Stimulated activated CD8-positive, alpha-beta memory T cell treated with anti-CD3 and anti-CD28 coated beads, Interleukin-12 subunit alpha, Interleukin-12 subunit beta, amount 100 ng/mL, for 24 hours (primary cell): Measurements from ENCODE around the gene PTPN6.

Experiments
- DNase-seq: peaks from one replicate; pipeline ENCODE4 v3.0.0-alpha.2; 2020; ENCODE audit errors: extremely low read depth

The PTPN6 gene

DNA sequence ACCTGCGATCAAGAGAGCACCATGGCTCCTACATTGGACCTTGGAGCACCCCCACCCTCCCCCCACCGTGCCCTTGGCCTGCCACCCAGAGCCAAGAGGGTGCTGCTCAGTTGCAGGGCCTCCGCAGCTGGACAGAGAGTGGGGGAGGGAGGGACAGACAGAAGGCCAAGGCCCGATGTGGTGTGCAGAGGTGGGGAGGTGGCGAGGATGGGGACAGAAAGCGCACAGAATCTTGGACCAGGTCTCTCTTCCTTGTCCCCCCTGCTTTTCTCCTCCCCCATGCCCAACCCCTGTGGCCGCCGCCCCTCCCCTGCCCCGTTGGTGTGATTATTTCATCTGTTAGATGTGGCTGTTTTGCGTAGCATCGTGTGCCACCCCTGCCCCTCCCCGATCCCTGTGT, 9.4 kb upstream of the PTPN6 start:
- no peak for DNase-seq

DNA sequence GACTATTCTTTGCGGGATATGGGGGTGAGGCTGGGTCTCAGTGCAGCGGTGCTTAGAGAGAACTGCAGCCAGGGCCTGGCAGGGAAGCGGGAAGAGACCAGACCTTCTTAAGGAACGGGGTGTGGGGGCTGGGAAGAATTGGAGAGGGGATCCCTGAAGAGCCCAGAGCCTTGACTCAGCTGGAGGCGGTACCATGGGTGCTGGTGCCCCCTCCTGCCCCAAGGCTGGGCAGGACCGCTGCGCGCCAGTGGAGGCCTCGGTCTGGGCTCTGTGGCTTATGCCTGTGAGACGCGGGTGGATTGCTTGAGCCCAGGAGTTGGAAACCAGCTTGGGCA, 8.9 kb upstream of the PTPN6 start:
- no peak for DNase-seq

DNA sequence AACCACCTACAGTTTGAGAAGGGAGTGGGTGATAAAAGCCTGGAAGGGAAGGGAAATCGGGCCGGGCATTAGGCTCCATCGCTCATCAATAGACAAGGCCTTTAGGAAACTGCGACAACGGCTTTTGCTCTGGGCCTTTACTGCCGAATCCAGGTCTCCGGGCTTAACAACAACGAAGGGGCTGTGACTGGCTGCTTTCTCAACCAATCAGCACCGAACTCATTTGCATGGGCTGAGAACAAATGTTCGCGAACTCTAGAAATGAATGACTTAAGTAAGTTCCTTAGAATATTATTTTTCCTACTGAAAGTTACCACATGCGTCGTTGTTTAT, 7.8 kb upstream of the PTPN6 start:
- no peak for DNase-seq

DNA sequence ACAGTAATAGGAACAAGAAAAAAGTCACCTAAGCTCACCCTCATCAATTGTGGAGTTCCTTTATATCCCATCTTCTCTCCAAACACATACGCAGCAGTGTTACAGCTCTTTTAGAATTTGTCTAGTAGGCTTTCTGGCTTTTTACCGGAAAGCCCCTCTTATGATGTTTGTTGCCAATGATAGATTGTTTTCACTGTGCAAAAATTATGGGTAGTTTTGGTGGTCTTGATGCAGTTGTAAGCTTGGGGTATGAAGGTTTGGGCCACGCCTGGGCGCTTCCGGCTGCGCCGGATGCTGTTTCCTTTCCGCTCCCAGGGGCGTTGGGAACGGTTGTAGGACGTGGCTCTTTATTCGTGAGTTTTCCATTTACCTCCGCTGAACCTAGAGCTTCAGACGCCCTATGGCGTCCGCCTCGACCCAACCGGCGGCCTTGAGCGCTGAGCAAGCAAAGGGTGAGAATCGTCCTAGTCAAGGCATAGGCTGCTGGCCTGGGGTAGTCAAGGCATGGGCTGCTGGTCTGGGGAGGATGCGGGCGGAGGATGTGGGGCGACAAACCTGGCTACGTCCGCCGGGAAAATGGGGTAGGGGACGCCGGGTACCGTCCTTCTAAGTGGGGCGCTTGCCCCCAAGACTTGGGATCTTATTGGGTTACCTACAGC, 7.3 kb upstream of the PTPN6 start, which contains the start of the genes C12orf57 and RNU7-1:
TSS of gene C12orf57 (plus strand) at position 301 of the 659 bp plus-strand sequence. CDS start at position 401, 100 bp downstream.
TSS of gene RNU7-1 (plus strand) at position 95 of the 659 bp plus-strand sequence.
- DNase-seq: no peak

DNA sequence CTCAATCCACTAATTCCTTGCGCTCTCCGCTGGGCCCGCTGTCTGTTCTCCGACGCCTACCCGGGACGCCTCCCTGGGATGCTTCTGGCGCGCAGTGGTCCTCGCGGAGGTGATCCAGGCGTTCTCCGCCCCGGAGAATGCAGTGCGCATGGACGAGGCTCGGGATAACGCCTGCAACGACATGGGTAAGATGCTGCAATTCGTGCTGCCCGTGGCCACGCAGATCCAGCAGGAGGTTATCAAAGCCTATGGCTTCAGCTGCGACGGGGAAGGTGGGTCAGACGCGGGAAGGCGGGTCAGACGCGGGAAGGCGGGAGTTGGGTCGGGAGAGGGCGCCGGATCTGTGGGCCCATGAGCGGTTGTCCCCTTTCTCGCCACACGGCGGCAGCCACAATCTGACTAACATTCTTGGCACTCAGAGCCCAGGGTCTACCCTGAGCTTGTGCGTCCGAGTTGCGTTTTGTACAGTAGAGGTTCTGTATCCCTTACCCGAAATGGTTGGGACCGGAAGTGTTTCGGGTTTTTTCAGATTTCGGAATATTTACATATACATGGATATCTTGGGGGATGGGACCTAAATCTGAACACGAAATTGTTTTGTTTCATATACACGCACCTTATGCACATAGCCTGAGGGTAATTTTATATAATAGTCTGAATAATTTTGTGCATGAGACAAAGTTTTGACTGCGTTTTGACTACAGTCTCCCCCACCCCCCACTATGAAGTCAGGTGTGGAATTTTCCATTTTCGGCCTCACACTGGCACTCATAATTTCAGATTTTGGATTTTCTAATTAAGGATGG, 6.6 kb upstream of the PTPN6 start:
- DNase-seq: peak; percentile 74

DNA sequence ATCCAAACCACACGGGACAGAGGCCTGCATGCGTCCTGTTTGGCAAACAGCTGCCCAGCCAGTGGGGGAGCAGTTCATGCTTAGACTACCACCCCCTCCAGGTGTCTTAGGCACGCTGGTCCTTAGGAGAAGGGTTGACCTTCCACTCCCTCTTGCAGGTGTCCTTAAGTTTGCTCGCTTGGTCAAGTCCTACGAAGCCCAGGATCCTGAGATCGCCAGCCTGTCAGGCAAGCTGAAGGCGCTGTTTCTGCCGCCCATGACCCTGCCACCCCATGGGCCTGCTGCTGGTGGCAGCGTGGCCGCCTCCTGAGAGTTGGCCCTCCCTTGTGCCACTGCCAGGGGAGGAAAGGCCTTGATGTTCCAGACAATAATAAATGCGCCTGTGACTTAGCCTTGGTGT, 5.5 kb upstream of the PTPN6 start:
- DNase-seq: no peak

DNA sequence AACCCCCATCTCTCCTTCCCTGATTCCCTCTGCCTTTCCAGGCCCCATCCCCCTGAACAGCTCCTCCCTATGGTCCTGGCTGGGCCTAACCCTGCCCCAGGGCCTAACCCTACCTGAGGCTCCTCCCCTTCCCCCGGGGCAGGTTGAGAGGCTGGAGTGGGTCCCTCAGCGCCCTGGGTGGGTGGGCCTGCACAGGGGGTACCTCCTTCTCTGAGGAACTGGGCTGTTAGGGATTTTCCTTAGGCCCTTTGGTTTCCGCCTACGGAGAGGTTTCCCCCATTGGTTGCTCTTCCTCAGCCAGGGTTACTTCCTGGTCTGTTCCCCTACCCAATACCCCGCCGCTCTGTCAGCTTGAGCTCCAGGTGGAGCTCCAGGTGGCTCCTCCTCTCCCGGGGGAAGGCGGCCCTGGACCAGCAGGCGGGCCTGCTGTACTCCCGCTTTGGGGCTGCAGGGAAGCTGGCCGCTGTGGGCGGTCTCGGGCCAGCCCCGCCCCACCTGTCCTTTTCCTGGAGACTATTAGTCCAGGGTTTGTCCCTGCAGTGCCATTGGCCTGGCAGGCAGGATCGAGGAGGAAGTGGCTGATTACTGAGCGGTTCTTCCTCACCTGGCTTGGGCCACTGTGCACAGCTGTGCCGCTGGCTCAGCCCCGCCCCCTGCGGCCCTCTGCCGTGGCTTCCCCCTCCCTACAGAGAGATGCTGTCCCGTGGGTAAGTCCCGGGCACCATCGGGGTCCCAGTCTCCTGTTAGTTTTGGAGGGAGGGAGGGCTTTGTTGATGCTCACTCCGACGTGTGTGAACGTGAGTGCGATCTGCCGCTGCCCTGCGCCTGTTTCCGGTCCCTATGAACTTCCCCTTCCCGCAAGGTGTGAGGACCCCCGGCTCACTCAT, 4.9 kb upstream of the PTPN6 start:
- DNase-seq: no peak

DNA sequence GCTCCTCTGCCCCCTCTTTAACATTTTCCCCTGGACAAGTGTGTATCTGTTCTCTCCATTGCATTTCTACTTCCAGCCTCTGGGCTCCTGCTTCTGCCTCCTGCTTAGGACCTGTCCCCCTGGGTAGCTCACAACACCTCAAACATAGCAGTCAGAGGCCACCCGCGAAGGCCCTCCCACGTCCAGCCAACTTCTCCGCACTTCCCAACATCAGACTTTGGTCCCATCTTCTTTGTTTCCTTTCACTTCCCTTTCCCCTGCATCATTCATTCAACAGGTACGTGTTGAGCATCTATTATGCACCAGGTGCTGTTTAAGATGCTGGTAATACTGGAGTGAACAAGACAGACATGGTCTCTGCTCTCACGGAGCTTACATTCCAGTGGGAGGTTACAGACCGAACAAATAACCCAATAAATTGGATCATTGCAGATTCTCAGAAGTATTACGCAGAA, 4.2 kb upstream of the PTPN6 start:
- DNase-seq: no peak

DNA sequence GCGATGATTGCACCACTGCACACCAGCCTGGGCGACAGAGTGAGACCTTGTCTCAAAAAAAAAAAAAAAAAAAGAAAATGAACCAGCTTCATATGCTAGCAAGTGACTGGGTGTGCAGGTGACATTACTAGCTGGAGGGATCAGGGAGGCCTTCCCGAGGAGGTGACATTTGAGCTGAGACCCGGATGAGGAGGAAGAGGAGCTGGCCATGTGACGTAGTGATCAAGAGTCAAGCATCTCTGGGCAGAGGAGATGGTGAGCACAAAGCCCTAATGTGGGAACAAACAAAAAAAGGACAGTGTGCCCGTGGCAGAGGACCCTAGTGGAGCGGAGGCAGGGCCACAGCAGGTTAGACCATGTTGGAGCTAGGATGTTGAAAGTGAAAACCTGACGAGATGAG, 3.5 kb upstream of the PTPN6 start:
- no peak for DNase-seq

DNA sequence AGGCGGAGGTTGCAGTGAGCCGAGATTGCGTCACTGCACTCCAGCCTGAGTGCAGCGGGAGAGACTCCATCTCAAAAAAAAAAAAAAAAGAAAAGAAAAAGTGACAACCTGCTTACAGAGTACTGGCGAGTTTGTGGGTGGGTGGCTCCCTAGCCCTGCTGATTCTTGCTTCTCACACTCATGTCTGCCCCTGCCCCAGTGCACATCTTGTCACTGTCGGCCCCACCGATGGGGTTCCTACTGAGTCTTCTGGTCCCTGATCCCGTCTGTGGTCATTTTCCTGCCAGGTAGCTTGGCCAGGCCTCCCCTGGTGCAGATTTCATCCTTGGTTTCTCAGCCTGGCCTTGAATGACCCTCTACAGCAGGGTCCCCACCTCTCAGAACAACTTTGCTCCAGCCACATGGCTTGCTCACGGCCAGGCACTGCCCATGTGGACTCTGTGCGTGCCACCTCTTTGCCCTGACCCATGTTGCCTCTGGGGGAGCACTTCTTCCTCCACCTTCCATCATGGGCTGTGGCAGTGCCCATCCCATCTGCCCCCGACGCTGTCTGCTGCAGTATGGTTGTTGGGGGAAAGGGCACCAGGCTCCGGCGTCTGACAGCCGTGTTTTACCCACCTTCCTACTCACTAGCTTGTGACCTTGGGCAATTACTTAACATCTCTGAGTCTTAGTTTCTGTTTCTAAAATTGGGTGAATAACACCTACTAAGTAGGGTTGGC, 2.1 kb upstream of the PTPN6 start:
- DNase-seq: no peak

DNA sequence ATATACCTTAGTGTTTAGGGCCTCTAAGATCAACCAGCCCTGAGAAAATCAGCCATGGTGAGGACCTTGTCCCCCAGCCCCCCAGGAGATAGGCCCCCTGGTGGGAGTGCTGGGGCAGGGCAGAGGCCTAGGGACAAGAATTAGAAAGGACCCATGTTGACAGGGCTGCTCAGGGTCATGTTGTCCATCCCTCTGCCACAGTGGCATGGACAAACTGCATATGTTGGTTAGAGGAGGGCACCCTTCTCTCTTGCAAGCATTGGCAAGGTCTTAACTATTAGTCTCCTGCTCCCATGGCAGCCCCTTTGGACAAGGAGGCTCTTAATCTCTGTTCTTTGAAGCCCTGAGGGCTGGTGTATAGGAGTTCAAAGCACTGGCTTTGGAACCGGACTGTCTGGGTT, 755 bp upstream of the PTPN6 start:
- no peak for DNase-seq

DNA sequence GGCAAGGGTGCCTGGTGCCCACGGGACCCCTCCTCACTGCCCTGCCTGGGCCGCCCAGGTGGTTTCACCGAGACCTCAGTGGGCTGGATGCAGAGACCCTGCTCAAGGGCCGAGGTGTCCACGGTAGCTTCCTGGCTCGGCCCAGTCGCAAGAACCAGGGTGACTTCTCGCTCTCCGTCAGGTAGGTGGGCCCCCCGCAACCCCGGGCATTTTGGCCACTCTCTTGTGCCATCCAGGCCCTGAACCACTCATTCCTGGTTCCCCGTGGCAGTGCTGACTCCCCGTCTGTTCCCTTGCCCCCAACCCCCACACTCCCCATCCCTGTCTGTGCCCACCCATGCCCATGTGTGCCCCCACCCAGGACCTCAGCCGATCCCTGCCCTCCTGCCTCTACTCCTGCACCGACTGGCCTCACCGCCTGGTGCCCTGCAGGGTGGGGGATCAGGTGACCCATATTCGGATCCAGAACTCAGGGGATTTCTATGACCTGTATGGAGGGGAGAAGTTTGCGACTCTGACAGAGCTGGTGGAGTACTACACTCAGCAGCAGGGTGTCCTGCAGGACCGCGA, 480 bp downstream of the PTPN6 start:
- DNase-seq: no peak

DNA sequence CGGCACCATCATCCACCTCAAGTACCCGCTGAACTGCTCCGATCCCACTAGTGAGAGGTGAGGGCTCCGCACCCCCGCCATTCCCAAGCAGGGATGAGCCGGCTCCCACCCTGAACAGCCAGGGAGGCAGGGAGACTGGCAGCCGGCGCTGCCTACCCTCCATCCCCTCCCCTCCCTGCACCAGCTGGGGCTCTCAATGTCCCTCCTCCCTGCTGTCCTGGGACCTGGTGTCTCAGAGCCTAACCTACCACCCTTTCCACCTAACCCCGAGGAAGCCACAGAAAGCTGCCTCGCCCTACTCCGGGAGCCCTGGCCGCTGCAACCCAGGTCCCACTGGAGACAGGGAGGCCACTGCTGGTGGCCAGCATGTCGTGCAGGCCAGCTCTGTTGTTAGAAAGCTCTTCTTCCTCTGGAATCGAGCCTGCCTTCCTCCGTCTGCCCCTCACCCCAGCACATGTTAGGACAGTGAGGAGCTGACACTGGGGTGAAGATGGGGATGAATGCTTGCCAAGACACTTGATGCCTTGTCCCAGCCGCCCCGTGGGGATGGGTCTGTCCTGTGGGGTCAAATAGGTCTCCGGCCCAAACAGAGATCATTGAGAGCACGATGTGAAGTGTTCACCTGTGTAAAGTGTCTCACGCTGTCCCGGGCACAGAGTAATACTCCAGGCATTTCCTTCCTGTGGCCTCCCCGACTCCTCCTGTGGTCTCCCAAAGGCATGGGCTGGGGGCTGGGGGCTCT, 1.1 kb downstream of the PTPN6 start:
- no peak for DNase-seq

DNA sequence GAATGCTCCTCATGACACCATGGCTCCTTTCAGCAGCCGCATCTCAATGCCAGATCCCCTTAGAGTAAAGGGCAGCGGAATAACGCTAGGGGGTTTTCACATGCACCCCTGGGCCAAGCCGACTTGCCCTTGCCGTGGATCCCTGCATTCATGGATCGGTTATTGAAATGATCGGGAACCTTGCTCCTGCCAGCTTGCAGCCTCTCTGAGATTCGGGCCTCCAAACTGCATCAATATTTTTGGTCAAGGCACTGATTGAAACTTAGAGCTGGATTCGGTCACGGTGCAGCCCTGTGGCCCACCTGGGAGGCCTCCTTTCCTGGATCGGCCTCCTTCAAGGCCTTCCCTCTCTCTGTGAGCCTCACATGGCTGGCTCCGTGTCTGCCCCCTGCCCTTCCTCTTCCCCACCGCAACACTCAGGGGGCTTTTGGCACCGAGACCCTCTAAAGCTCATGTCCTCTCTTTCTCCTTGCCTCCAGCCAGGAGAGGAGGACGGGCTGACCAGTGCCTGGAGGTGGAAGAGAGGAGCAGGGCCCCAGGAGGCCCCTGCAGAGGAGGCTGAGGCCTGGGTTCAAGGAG, 1.8 kb downstream of the PTPN6 start:
- DNase-seq: no peak

DNA sequence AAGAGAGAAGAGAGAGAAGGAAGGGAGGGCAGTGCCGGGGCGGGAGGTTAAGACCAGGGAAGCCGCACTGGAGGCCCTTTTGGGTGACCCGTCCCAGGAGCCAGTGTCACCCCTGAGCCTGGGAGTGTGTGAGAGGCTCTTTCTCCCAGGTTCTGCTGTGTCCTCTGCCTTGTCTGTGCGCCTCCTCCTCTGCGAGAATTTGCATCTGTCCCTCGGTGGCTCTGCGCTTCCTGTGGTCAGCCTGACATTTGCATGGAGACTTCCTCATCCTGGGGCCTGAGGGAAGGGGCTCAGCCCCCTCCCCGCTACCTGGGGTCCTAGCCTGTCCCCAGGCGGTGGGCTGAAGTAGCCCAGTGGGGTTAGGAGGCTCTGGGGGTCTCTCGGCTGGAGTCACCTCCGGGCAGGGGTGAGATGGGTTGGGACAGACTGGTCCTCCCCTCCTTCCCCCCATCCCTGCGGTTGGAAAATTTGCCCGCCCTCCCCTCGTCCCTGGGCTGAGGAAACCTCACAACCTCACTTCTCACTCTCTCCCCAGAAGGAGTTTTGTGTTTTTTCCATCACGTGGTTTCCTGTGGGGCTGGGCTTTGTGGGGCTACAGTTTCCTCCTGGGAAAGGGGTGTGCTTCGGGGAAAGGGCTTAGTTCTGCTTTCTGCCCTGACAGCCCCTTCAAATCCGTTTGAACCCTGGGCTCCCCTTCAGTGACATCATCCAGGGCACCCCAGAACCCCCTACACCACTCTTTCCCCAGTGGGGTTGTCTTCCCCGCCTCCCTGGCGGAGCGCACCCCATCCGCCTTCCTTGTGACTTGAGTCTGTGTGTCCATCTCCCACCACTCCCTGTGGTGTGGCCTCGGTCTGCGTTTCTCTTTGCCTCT, 2.5 kb downstream of the PTPN6 start:
- peak; percentile 70 for DNase-seq

DNA sequence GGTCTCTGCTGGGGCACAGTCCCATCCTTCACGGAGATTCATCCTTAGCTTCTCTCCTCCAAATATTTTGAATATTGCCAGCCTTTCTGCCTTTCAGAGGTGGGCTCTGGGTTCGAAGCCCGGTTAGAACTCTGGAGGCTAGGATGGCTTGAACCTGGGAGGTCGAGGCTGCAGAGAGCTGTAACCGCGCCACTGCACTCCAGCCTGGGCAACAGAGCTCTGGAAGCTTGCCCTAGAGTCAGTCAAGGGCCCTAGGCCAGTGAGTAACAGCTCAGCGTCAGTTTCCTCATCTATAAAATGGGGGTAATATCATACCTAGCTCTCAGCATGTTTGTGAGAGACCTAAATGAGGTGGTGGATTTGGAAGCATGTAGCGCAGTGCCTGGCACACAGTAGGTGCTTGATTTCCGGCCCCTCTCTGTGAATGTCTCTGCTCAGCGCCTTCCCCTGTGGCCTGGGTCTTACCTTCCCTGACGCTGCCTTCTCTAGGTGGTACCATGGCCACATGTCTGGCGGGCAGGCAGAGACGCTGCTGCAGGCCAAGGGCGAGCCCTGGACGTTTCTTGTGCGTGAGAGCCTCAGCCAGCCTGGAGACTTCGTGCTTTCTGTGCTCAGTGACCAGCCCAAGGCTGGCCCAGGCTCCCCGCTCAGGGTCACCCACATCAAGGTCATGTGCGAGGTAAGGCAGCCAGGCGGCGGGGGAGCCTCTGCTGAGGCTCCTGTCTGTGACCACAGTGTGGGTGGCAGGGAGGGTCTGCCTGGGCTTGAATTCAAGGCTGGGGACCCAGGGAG, 3.4 kb downstream of the PTPN6 start:
- DNase-seq: no peak

DNA sequence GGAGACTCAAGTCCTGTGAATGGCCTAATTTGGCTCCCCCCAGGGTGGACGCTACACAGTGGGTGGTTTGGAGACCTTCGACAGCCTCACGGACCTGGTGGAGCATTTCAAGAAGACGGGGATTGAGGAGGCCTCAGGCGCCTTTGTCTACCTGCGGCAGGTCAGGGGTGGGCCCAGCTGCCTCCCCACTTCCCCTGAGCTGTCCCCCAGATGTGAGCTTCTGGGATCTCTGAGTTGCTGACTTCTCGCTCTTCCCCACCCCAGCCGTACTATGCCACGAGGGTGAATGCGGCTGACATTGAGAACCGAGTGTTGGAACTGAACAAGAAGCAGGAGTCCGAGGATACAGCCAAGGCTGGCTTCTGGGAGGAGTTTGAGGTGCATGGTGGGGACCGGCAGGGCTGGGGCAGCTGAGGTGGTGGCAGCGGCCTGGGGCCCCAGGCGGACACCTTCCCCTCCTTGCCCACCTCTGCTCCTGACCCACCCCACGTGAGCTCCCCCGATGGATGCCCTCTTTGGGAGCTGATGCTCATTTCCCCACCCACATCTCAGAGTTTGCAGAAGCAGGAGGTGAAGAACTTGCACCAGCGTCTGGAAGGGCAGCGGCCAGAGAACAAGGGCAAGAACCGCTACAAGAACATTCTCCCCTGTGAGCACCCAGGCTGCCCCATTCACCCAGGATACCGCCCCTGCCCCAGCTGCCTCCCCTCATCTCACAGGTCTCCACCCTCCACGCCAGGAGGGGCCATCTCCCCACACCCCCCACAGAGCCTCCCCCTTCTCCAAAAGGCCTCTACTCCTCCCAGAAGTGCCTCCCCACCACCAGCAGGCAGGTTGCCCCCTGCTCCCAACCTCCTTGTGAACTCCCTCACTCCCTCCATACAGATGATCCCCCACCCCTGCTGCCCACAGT, 4.2 kb downstream of the PTPN6 start:
- DNase-seq: no peak
